ENCODE measurements around the gene SPATA12.

Gene SPATA12

DNA sequence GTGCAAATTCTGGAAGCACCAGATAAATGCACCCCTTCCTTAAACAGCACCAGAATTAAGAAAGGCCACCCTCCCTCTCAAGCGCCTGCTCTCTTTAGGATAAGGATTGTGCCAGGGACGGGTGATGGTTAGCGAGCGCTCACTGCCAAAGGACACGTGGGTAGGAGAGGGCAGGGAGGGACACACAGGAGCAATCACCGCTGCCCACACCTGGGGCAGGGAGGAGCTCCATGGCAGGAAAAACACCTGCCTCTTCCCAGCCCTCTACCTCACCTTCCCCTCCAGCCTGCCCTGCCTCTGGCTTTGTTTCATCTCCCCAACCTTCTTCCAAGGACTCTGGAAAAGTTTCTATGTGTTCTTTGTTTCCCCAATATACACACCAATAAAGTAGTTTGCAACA is 7.3 kb upstream of the SPATA12 start:
- no peaks in the 10 kb centered on the region for H3K36me3 ChIP-seq (ENCODE audit: low read length)
- no peak for TF ChIP-seq EZH2phosphoT487 (conservative IDR thresholded peaks at IDR 0.05; ENCODE audit: low read length)
- TF ChIP-seq, protein P1, sequence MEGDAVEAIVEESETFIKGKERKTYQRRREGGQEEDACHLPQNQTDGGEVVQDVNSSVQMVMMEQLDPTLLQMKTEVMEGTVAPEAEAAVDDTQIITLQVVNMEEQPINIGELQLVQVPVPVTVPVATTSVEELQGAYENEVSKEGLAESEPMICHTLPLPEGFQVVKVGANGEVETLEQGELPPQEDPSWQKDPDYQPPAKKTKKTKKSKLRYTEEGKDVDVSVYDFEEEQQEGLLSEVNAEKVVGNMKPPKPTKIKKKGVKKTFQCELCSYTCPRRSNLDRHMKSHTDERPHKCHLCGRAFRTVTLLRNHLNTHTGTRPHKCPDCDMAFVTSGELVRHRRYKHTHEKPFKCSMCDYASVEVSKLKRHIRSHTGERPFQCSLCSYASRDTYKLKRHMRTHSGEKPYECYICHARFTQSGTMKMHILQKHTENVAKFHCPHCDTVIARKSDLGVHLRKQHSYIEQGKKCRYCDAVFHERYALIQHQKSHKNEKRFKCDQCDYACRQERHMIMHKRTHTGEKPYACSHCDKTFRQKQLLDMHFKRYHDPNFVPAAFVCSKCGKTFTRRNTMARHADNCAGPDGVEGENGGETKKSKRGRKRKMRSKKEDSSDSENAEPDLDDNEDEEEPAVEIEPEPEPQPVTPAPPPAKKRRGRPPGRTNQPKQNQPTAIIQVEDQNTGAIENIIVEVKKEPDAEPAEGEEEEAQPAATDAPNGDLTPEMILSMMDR (IDR thresholded peaks at IDR 0.05; ENCODE audit: insufficient read depth, low read length, poor library complexity, severe bottlenecking): no peak
- H3K9ac ChIP-seq (ENCODE audit: low read length): no peak overlapping the region
- H2AFZ ChIP-seq (ENCODE audit: low read depth, low read length, severe bottlenecking): no peak overlapping the region
- no peak overlapping the region for H3K4me3 ChIP-seq (ENCODE audit: insufficient read depth, low read length, poor library complexity, severe bottlenecking)
- no peaks in the 10 kb centered on the region for H3F3A ChIP-seq (ENCODE audit: insufficient read depth)
- H3K4me2 ChIP-seq (ENCODE audit: low read depth, low read length, poor library complexity, severe bottlenecking): no peak overlapping the region
- H3K9me3 ChIP-seq (ENCODE audit: insufficient read depth, low read length): no peaks in the 10 kb centered on the region
- H3K27me3 ChIP-seq (ENCODE audit: low read length): no peaks in the 10 kb centered on the region
- H3K27ac ChIP-seq (ENCODE audit: low read depth, low read length): no peak overlapping the region
- H4K20me1 ChIP-seq (ENCODE audit: low read depth, low read length): no peaks in the 10 kb centered on the region
- no peaks in the 10 kb centered on the region for H3K9me2 ChIP-seq (replicated peaks; ENCODE audit: insufficient read depth, low read length)
- H3K79me2 ChIP-seq (ENCODE audit: insufficient read depth, low read length): no peaks in the 10 kb centered on the region

DNA sequence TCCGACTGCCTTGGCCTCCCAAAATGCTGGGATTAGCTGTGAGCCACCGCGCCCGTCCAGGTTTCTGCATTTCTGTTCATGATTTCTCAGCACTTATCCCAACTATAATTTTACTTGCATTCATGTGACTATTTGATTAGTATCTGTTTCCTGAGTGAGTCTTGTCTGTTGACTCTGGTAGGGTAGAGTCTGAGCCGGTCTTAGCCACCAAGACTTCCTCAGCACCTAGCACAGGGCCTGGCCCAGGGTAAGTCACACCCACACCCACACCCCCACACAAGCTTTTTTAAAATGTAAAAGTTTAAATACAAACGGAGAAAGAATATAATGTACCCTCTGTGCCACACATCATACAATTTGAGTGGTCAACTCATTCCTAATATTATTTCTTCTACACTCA is 3.1 kb upstream of the SPATA12 start:
- Histone ChIP-seq H3K36me3 (ENCODE audit: low read length) (no peaks in the 10 kb centered on the region), H4K20me1 (ENCODE audit: low read depth, low read length) (no peaks in the 10 kb centered on the region), H3K4me2 (ENCODE audit: low read depth, low read length, poor library complexity, severe bottlenecking) (no peak overlapping the region), H3K9me3 (ENCODE audit: insufficient read depth, low read length) (no peaks in the 10 kb centered on the region), H3K79me2 (ENCODE audit: insufficient read depth, low read length) (no peaks in the 10 kb centered on the region), H3K9me2 (replicated peaks; ENCODE audit: insufficient read depth, low read length) (no peaks in the 10 kb centered on the region), H3F3A (ENCODE audit: insufficient read depth) (no peaks in the 10 kb centered on the region), H3K9ac (ENCODE audit: low read length) (no peak overlapping the region), H3K27ac (ENCODE audit: low read depth, low read length) (no peak overlapping the region), H3K4me3 (ENCODE audit: insufficient read depth, low read length, poor library complexity, severe bottlenecking) (no peak overlapping the region), H3K27me3 (ENCODE audit: low read length) (no peaks in the 10 kb centered on the region), H2AFZ (ENCODE audit: low read depth, low read length, severe bottlenecking) (no peak overlapping the region)
- TF ChIP-seq EZH2phosphoT487 (conservative IDR thresholded peaks at IDR 0.05; ENCODE audit: low read length): no peak
- TF ChIP-seq, protein P1 (IDR thresholded peaks at IDR 0.05; ENCODE audit: insufficient read depth, low read length, poor library complexity, severe bottlenecking): no peak

DNA sequence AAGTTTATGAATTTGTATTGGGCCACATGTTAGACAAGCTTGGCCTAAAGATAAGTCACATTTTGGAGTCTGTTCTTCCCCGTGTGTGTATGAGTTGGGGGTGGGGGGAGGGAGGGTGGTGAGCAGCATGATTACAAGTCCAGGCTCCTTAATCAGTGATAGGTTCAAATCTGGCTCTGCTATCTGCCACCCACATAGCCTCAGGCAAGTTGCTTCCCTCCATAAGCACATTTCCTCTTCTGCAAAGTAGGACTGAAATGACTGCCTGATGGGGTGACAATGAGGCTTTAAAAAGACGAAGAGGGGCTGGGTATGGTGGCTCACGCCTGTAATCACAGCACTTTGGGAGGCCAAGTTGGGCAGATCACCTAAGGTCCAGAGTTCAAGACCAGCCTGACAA is 1.1 kb upstream of the SPATA12 start:
- Histone ChIP-seq H3K27me3 (ENCODE audit: low read length) (no peaks in the 10 kb centered on the region), H3F3A (ENCODE audit: insufficient read depth) (no peaks in the 10 kb centered on the region), H3K27ac (ENCODE audit: low read depth, low read length) (no peak overlapping the region), H2AFZ (ENCODE audit: low read depth, low read length, severe bottlenecking) (no peak overlapping the region), H3K9me2 (replicated peaks; ENCODE audit: insufficient read depth, low read length) (no peaks in the 10 kb centered on the region), H3K4me2 (ENCODE audit: low read depth, low read length, poor library complexity, severe bottlenecking) (no peak overlapping the region), H3K9ac (ENCODE audit: low read length) (no peak overlapping the region), H3K4me3 (ENCODE audit: insufficient read depth, low read length, poor library complexity, severe bottlenecking) (no peak overlapping the region), H3K9me3 (ENCODE audit: insufficient read depth, low read length) (no peaks in the 10 kb centered on the region), H3K79me2 (ENCODE audit: insufficient read depth, low read length) (no peaks in the 10 kb centered on the region), H4K20me1 (ENCODE audit: low read depth, low read length) (no peaks in the 10 kb centered on the region), H3K36me3 (ENCODE audit: low read length) (no peaks in the 10 kb centered on the region)
- TF ChIP-seq EZH2phosphoT487 (conservative IDR thresholded peaks at IDR 0.05; ENCODE audit: low read length): no peak
- TF ChIP-seq, protein P1 (IDR thresholded peaks at IDR 0.05; ENCODE audit: insufficient read depth, low read length, poor library complexity, severe bottlenecking): no peak
